Loucy (cell line): ENCODE results near the gene NGEF.

Source experiments
- CTCF ChIP-seq: fragments of 200-600 bp; sonication (generic); conservative IDR thresholded peaks from 2 replicates; pipeline ENCODE4 v1.5.1; 2014; ENCODE audit warnings: mild to moderate bottlenecking, antibody characterized with exemption, low read length
- EZH2phosphoT487 ChIP-seq: fragments of 200-600 bp; IDR thresholded peaks from 2 replicates; pipeline ENCODE4 v1.6.1; 2018; ENCODE audit warnings: antibody characterized with exemption, mild to moderate bottlenecking, moderate library complexity, borderline replicate concordance

- TF ChIP-seq CTCF (no peak), EZH2phosphoT487 (no peak)
These were observed 594 bp upstream of the NGEF start for GRCh38 chr2:233013650-233014049.
